Lower leg skin (tissue), 4 donors: ENCODE results near the gene EYA2. TPM values are rescaled to one million over a fixed set of nuclear protein-coding genes. Genes with fewer than 3 reads are reported as not detected.

ENCODE experiments used
- DNase-seq, 2 donors: peaks; one replicate each; pipeline ENCODE4 v3.0.0-alpha.2; 2019; ENCODE audit warnings: low spot score in 2 of 2
- H3K4me3 ChIP-seq: fragments of 200-600 bp; sonication (generic); 2 replicates; pipeline ENCODE4 v1.5.1; 2017; ENCODE audit warnings: mild to moderate bottlenecking, low read depth; ENCODE audit not compliant: poor library complexity, severe bottlenecking
- POLR2A ChIP-seq, 2 donors: fragments of 450-650 bp; IDR thresholded peaks; one replicate each; pipeline ENCODE4 v1.6.1; 2016 to 2017; ENCODE audit warnings: antibody characterized with exemption in 2 of 2, mild to moderate bottlenecking in 1 of 2, moderate library complexity in 1 of 2
- WGBS, 2 donors: methylation state at CpG; one replicate each; pipeline ENCODE4 v1.1.5; 2018; 5-methylcytosine and 5-hydroxymethylcytosine counted together
- intact Hi-C: fragments of 100-400 bp; cut with DNase I; formaldehyde crosslinking; loops from one replicate; pipeline ENCODE4 v1.15.0; 2023; ENCODE audit warnings: low total_unique reads
- total RNA-seq, 4 donors: library from RNA; depleted of rRNA; stranded (reverse); fragments of >200 nt; gene quantifications; one replicate each; pipeline ENCODE4 v1.1.0, GENCODE V29; 2016
- TF ChIP-seq, protein P1 (sequence below), 3 donors: fragments of 450-650 bp; IDR thresholded peaks; one replicate each; pipeline ENCODE4 v1.5.1; 2016; ENCODE audit warnings: antibody characterized with exemption in 3 of 3, mild to moderate bottlenecking in 3 of 3, moderate library complexity in 2 of 3

Gene EYA2
- total RNA-seq, 4 donors from 2014 or later, result 0.63 to 6.1 (median 3.3) TPM

DNA sequence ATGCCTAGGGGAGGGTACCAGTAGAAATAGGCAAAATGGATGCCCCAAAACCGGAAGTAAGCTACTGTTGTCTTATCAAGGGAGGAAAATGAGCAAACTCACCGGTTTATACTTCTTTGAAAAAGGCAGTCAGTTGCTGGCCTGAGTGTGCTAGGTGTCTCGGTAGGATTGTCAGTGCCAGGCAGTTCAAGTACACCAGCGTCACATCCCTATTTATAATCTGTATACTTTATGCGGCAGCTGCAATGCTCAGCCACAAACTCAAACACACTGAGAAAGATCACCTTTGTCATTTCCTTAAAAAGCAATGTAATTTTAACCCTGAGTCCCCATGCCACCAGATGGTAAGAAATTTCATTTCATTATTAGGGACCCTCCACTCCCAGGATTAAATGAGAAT, 196.2 kb downstream of the EYA2 start:
- no peak overlapping the region for H3K4me3 ChIP-seq
- WGBS, 2 donors, result 83 to 97% methylated on average over 5 of the region's 5 CpGs
- intact Hi-C loops, result no loop called here
- TF ChIP-seq, protein P1, sequence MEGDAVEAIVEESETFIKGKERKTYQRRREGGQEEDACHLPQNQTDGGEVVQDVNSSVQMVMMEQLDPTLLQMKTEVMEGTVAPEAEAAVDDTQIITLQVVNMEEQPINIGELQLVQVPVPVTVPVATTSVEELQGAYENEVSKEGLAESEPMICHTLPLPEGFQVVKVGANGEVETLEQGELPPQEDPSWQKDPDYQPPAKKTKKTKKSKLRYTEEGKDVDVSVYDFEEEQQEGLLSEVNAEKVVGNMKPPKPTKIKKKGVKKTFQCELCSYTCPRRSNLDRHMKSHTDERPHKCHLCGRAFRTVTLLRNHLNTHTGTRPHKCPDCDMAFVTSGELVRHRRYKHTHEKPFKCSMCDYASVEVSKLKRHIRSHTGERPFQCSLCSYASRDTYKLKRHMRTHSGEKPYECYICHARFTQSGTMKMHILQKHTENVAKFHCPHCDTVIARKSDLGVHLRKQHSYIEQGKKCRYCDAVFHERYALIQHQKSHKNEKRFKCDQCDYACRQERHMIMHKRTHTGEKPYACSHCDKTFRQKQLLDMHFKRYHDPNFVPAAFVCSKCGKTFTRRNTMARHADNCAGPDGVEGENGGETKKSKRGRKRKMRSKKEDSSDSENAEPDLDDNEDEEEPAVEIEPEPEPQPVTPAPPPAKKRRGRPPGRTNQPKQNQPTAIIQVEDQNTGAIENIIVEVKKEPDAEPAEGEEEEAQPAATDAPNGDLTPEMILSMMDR (IDR thresholded peaks at IDR 0.05), result no peak
- no peak for TF ChIP-seq POLR2A (IDR thresholded peaks at IDR 0.05)
- DNase-seq, result no peak

- 85 to 87% methylated on average over 13 of the region's 13 CpGs for WGBS, 2 donors
- no peak for DNase-seq
- no peak overlapping the region for H3K4me3 ChIP-seq
- intact Hi-C loops, result no loop called here
- no peak for TF ChIP-seq POLR2A (IDR thresholded peaks at IDR 0.05)
- TF ChIP-seq, protein P1 (IDR thresholded peaks at IDR 0.05), result no peak
These were observed 198.8 kb downstream of the EYA2 start for GRCh38 chr20:47093320-47093966.

DNA sequence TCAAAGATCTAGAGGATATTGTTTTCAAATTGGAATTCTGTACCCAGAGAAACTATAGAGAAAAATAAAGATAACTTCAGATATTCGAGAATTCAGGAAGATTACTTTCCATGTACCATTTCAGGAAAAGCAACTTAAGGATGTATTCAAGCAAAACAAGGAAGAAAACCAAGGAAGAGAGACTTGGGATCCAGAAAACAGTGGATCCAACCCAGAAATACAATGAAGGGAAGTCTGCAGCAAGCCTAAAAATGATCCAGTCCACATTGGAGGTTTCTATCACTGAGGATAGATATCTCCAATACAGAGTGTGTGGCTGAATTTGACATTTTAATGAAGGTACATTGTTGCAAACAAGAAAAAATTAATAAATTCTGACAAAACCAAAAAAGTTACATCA, 201.0 kb downstream of the EYA2 start:
- no peak for TF ChIP-seq POLR2A (IDR thresholded peaks at IDR 0.05)
- TF ChIP-seq, protein P1 (IDR thresholded peaks at IDR 0.05), result no peak
- 65 to 67% methylated on average over 1 of the region's 1 CpG for WGBS, 2 donors
- DNase-seq, result no peak
- intact Hi-C loops, result no loop called here
- H3K4me3 ChIP-seq, result no peak overlapping the region

DNA sequence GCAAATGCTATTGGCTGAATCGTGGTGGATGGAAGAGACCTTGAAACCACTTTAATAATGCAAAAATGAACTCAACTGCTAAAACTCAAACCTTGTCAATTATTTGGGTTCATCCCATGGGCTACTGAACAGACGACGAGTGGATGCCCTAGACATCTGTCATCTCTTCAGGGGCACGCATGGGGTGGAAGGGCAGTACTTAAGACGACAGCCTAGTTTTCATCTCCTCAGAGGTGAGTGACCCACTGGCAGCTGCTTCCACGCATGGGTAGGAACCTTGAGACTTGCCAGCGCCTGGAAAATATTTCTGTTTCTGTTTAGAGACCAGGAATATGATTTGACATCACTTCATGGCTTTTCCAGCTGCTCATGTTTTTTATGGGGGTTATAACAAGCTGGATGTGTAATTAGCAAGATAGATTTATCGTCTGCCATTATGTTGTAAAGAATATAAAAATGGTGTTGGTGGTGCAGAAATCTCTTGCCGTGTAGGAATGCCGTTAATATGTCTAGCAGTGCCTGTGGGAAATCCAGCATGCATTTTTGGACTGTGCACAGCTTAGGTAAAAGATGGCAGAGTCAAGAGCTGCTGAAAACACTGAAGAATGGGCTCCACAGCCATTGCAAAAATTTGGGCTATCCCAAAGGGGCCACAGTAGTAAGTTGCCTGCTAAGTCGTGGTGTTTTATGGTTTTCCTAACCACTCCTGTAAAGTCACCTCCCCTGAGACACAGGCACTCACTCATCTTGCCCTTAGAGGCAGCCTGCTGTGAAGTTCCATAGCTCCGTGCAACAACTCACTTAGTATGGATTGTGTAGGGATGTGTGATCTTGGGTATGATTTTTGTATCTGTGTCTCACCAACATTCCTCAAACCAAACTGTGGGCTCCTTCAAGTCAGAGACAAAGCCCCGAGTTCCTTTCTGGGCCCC, 203.3 kb downstream of the EYA2 start:
- 63 to 67% methylated on average over 13 of the region's 13 CpGs for WGBS, 2 donors

DNA sequence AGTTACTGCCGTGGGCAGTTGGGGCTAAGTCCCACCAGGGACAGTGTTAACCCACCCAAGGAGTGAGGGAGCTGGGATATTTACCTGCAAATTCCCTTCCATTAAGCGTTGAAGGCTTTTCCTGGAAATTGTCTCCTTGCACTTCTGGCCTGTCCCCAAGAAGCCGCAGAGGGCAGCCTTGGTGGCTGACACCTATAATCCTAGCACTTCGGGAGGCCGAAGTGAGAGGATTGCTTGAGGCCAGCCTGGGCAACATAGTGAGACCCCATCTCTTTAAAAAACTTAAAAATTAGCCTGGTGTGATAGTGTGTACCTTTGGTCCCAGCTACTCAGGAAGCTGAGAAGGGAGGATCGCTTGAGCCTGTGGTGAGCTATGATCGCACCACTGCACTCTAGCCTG, 204.4 kb downstream of the EYA2 start:
- intact Hi-C loops, result no loop called here
- DNase-seq, result peak in 1 of 2 donors; percentile 69

More for the DNA sequence above, 203.3 kb downstream of the EYA2 start:
- TF ChIP-seq, protein P1 (IDR thresholded peaks at IDR 0.05), result no peak
- no peak for TF ChIP-seq POLR2A (IDR thresholded peaks at IDR 0.05)
- intact Hi-C loops, result no loop called here
- peak in 1 of 2 donors; percentile 53 for DNase-seq
- no peak overlapping the region for H3K4me3 ChIP-seq

More for the DNA sequence above, 204.4 kb downstream of the EYA2 start:
- WGBS, 2 donors, result 88 to 93% methylated on average over 7 of the region's 7 CpGs
- H3K4me3 ChIP-seq, result no peak overlapping the region
- TF ChIP-seq, protein P1 (IDR thresholded peaks at IDR 0.05), result no peak
- no peak for TF ChIP-seq POLR2A (IDR thresholded peaks at IDR 0.05)
